ENCODE results near the gene SPATA18. TPM values are rescaled to one million over a fixed set of nuclear protein-coding genes. Genes with fewer than 3 reads are reported as not detected.

SPATA18 gene
- total and polyA plus RNA-seq, 2 of the 13 experiments (the other 11 are each of a cell fraction or from before 2014, with no cell fraction given), result 5.7 to 13.2 TPM

DNA sequence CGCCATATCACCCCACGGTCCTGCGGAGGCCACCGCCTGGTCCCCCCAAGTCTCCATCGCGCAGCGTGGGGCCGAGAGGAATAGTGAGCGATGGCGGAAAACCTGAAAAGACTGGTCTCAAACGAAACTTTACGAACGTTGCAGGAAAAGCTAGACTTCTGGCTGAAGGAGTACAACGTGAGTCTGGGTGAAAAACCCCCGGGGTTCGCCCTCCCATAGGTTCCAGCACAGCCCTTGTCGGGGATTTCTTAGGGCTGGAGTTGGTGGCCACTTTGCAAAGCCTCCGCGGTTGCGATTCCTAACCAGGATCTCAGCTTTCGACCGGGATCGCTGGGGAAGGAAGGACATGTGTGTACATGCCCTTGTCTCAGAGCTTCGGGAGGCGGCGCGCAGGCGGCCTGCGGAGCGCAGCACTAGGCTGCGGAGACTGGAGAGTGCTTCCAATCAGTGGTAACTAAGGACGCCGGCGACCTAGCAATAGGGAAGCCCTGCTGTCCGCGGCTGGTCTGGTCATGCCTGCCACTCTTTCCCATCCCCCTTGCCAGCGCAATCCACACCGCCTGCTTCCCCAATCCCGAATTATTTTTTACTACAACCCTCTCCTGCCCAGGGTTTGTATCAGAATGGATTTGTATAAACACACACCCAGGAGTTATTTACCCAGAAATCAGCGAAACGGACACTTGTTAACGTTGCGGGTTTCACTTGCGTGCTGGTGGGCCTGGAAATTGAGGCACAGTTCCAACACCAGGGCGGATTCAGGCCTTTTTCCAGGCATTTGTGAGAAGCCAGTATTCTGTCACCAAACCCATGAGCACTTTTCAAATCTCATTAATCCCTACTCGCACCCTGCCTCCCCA lies 741 bp downstream of the SPATA18 start (continued):
- TF ChIP-seq TEAD3 (CRISPR knock-in tag; optimal IDR thresholded peaks at IDR 0.05; ENCODE audit: borderline replicate concordance) (peak; percentile 26), PRMT3 (CRISPR knock-in tag; IDR thresholded peaks at IDR 0.05; ENCODE audit: borderline replicate concordance, low read depth) (no peak), ZNF678 (CRISPR knock-in tag; IDR thresholded peaks at IDR 0.05) (no peak), MTA3 (CRISPR knock-in tag; IDR thresholded peaks at IDR 0.05) (no peak), ZNF317 (CRISPR knock-in tag; IDR thresholded peaks at IDR 0.05) (peak; percentile 62), SNAI1 (CRISPR knock-in tag; IDR thresholded peaks at IDR 0.05; ENCODE audit: borderline replicate concordance) (no peak), RXRB (CRISPR knock-in tag; IDR thresholded peaks at IDR 0.05; ENCODE audit: borderline replicate concordance) (peak; percentile 29; the same call in 1 of the 2 replicates), ZNF333 (CRISPR knock-in tag; IDR thresholded peaks at IDR 0.05; ENCODE audit: borderline replicate concordance) (0 out of 2 replicates have a peak, but pooled peaks have one; percentile 53), AGO1 (IDR thresholded peaks at IDR 0.05; ENCODE audit: low read depth, low read length, poor library complexity, severe bottlenecking) (no peak), MEIS2 (CRISPR knock-in tag; IDR thresholded peaks at IDR 0.05) (no peak; the same call in 1 of the 2 replicates), ZNF607 (CRISPR knock-in tag; IDR thresholded peaks at IDR 0.05; ENCODE audit: borderline replicate concordance) (no peak), ZNF589 (CRISPR knock-in tag; conservative IDR thresholded peaks at IDR 0.05) (no peak), ZFY (CRISPR knock-in tag; IDR thresholded peaks at IDR 0.05) (peak; percentile 66; the same call in 1 of the 2 replicates), KLF16 (CRISPR knock-in tag; IDR thresholded peaks at IDR 0.05) (peak in 1 of 2 experiments; percentile 36; a peak in 1 of 4 replicates), HHEX (CRISPR knock-in tag; IDR thresholded peaks at IDR 0.05) (no peak), ZNF550 (CRISPR knock-in tag; IDR thresholded peaks at IDR 0.05; ENCODE audit: borderline replicate concordance) (0 out of 2 replicates have a peak, but pooled peaks have one; percentile 56), ZZZ3 (CRISPR knock-in tag; IDR thresholded peaks at IDR 0.05; ENCODE audit: borderline replicate concordance) (no peak), HOXA9 (CRISPR knock-in tag; IDR thresholded peaks at IDR 0.05; ENCODE audit: borderline replicate concordance) (peak; percentile 38; the same call in 1 of the 2 replicates), ZNF747 (CRISPR knock-in tag; IDR thresholded peaks at IDR 0.05; ENCODE audit: borderline replicate concordance) (peak; percentile 63; the same call in 1 of the 2 replicates), TARDBP (CRISPR knock-in tag; IDR thresholded peaks at IDR 0.05) (peak; percentile 71)
- TF ChIP-seq, protein P1, sequence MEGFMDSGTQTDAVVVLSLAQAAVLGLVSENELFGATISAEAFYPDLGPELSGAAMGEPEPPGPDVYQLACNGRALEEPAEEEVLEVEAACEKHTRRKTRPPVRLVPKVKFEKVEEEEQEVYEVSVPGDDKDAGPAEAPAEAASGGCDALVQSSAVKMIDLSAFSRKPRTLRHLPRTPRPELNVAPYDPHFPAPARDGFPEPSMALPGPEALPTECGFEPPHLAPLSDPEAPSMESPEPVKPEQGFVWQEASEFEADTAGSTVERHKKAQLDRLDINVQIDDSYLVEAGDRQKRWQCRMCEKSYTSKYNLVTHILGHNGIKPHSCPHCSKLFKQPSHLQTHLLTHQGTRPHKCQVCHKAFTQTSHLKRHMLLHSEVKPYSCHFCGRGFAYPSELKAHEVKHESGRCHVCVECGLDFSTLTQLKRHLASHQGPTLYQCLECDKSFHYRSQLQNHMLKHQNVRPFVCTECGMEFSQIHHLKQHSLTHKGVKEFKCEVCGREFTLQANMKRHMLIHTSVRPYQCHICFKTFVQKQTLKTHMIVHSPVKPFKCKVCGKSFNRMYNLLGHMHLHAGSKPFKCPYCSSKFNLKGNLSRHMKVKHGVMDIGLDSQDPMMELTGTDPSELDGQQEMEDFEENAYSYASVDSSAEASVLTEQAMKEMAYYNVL (CRISPR knock-in tag; IDR thresholded peaks at IDR 0.05; ENCODE audit: borderline replicate concordance), result peak; percentile 71; the same call in 1 of the 2 replicates
- TF ChIP-seq, protein P2, sequence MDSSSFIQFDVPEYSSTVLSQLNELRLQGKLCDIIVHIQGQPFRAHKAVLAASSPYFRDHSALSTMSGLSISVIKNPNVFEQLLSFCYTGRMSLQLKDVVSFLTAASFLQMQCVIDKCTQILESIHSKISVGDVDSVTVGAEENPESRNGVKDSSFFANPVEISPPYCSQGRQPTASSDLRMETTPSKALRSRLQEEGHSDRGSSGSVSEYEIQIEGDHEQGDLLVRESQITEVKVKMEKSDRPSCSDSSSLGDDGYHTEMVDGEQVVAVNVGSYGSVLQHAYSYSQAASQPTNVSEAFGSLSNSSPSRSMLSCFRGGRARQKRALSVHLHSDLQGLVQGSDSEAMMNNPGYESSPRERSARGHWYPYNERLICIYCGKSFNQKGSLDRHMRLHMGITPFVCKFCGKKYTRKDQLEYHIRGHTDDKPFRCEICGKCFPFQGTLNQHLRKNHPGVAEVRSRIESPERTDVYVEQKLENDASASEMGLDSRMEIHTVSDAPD (CRISPR knock-in tag; IDR thresholded peaks at IDR 0.05), result peak; percentile 16; the same call in 1 of the 2 replicates
- TF ChIP-seq, protein P3, sequence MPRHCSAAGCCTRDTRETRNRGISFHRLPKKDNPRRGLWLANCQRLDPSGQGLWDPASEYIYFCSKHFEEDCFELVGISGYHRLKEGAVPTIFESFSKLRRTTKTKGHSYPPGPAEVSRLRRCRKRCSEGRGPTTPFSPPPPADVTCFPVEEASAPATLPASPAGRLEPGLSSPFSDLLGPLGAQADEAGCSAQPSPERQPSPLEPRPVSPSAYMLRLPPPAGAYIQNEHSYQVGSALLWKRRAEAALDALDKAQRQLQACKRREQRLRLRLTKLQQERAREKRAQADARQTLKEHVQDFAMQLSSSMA (CRISPR knock-in tag; IDR thresholded peaks at IDR 0.05), result peak; percentile 41; the same call in 1 of the 2 replicates

All from HepG2 (cell line).